HepG2 (cell line): ENCODE results near the gene DESI2.

ENCODE experiments used
- GATAD2A ChIP-seq: IDR thresholded peaks from 2 replicates; pipeline ENCODE4 v1.6.1; 2016
- GLI4 ChIP-seq: sonication (generic); formaldehyde crosslinking; IDR thresholded peaks from 2 replicates; pipeline ENCODE4 v1.5.1; 2020; ENCODE audit warnings: missing genetic modification reagents, mild to moderate bottlenecking, moderate library complexity, borderline replicate concordance
- MLX ChIP-seq: IDR thresholded peaks from 2 replicates; pipeline ENCODE4 v1.6.1; 2016
- RAD21 ChIP-seq: fragments of 450-650 bp; formaldehyde crosslinking; IDR thresholded peaks from 2 replicates; pipeline ENCODE4 v1.5.0; 2020; ENCODE audit warnings: mild to moderate bottlenecking
- REST ChIP-seq, 2 experiments: IDR thresholded peaks; 2 replicates each; pipeline ENCODE4 v1.6.1; 2011 to 2012; ENCODE audit warnings: low read length in 2 of 2, borderline replicate concordance in 1 of 2, low read depth in 1 of 2, mild to moderate bottlenecking in 1 of 2, moderate library complexity in 1 of 2
- TAF1 ChIP-seq: sonication (generic); formaldehyde crosslinking; IDR thresholded peaks from 2 replicates; pipeline ENCODE4 v1.4.0; 2020; ENCODE audit warnings: missing genetic modification reagents
- ZBTB39 ChIP-seq: sonication (generic); formaldehyde crosslinking; IDR thresholded peaks from 2 replicates; pipeline ENCODE4 v1.5.0; 2020; ENCODE audit warnings: missing genetic modification reagents
- ZNF687 ChIP-seq: sonication (generic); formaldehyde crosslinking; IDR thresholded peaks from 2 replicates; pipeline ENCODE4 v1.5.1; 2020; ENCODE audit warnings: mild to moderate bottlenecking, missing genetic modification reagents, moderate library complexity

GRCh38 chr1:244614113-244614836, 38.7 kb upstream of the DESI2 start:
- TF ChIP-seq REST (IDR thresholded peaks at IDR 0.05; ENCODE audit: borderline replicate concordance in 1 of 2, low read depth in 1 of 2, low read length in 2 of 2), result no peak
- no peak for TF ChIP-seq MLX (CRISPR knock-in tag)
- TF ChIP-seq TAF1 (CRISPR knock-in tag), result no peak
- TF ChIP-seq RAD21, result no peak
- no peak for TF ChIP-seq ZNF687 (CRISPR knock-in tag)
- no peak for TF ChIP-seq ZBTB39 (CRISPR knock-in tag)
- no peak for TF ChIP-seq GLI4 (CRISPR knock-in tag)
- TF ChIP-seq GATAD2A, result no peak
